GM21367 (cell line): ENCODE data around the gene IL20RA.
A peak's percentile ranks its signal among the peaks of the same experiment; 100 is the strongest.
"Not testable (repeated sequence)": the region's sequence is repeated elsewhere in the genome, so short reads cannot be mapped to it uniquely, and the experiment has no call there.

Experiments
- ATAC-seq: cut with Tn5 transposase; IDR thresholded peaks from one replicate; pipeline ENCODE4 v1.9.1; 2021; ENCODE audit not compliant: unreplicated experiment

The IL20RA gene

DNA sequence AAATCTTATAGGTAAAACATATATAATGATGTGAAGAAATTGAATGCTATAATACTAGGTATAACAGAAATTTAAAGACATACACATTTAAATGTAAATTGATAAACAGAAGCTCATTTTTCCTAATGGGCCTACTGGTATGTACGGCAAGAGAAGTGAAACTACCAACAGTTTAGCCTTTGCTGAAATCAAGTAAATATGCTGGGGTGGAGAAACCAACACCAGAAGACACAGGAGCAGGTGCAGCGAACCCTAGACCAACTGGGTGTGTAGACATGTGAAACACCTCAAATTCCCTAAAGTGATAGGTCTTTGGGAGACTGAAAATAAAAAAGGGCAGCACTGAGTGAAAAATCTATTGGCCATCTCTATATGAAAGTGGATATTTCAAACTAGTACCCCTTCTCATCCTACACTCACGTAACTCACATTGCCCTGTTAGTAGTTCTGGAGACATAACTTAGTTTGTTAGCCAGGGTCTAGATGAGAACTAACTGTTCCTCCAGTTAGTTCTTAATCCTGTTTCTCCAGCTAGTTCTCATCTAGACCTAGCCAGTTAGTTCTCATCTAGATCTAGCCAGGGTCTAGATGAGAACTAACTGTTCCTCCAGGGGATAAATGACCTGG, 69.6 kb downstream of the IL20RA start:
- ATAC-seq, result no peak

DNA sequence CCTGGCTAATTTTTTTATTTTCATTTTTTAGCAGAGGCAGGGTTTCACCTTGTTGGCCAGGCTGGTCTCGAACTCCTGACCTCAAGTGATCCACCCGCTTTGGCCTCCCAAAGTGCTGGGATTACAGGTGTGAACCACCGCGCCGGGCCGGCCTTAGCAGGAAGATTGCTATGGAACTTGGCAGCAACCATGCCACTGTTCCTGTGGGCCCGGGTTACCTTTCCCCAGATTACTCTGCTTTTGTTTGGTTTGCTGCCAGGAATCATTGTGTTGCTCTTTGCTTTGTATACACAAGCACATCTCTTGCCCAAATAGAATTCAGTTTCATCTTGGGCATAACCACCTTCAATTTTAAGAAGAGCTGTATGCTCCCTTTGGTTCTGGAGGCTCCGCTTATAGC, 71.0 kb downstream of the IL20RA start:
- not testable (repeated sequence) for ATAC-seq

GRCh38 chr6:136971609-136972008, 73.2 kb downstream of the IL20RA start:
- no peak for ATAC-seq

DNA sequence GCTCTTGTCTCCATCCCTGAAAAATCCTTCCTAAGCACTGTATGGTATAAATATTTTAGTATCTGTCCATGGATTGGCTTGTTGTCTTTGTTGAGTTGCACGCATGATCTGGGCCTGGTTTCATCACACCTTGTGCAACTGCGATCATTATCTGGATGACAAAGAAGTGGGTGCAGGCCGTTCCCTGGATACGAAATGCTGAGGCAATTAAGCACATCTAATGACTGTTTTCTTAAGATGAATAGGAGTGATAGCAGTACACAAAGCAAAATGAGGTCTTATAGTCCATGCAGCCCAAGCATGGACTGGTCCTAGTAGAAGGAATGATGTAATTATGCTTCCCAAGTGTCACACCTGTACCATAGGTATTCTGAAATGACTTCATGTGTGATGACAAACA, 74.8 kb downstream of the IL20RA start:
- ATAC-seq, result no peak

DNA sequence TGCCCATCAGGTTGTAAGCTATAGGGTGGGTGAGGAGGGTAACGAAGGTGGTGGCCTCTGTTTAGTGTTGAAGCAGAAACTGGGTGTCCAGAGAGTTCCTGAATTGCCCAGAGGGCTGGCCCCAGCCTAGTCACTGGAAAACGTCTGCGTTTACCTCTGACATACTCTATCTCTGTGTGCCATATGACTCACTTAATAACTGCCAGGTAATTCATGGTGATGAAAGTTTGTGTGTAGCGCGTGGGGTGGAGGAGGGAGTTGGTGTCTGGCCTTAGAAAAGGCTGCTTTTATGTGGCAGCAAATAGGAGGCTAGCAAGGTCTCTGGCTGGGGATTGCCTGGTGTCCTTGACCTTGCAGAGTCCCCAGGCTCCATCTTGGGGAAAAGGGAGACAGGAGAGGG, 75.3 kb downstream of the IL20RA start:
- no peak for ATAC-seq

- ATAC-seq, result no peak
These were observed 75.9 kb downstream of the IL20RA start for GRCh38 chr6:136968837-136969236.

GRCh38 chr6:136967876-136968752, 76.7 kb downstream of the IL20RA start:
- peak; percentile 96 for ATAC-seq

GRCh38 chr6:136964398-136964797, 80.4 kb downstream of the IL20RA start:
- no peak for ATAC-seq

GRCh38 chr6:136963259-136963658, 81.5 kb downstream of the IL20RA start:
- no peak for ATAC-seq

DNA sequence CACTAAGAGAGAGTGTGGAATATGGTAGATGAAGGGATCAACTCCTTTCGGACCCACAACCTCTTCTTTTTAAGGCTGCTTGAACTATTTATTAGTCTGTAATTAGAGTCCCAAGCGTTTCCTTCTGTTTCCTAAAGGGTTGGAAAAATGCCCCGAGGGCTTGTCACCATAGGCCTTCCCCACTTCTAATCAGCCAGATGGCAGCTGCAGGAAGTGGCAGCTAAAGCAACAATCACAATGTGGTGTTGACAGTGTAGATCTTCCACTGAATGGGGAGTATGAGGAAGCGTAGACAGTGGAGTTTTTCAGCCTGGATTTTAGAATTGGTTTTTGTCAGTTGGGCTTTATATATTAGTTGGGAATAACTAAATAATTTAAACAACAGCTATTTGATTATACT, 82.1 kb downstream of the IL20RA start:
- ATAC-seq, result no peak

DNA sequence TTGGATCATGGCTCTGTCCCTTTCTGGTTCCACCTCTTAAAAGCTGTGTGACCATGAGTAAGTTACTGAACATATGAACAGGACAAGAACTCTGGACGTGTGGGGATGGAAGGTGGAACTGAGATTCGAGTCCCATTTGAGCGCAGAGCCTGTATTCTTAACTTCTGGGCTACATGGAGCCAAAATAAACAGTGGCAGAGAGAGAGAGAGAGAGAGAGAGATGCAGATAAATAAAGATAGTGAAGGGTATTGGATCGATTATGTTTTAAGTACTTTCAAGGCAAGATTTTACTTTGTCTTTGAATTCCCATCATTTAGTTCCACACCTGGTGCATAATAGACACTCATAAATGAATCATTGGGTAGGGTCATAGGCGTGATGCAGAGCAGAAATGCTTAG, 82.9 kb downstream of the IL20RA start:
- ATAC-seq, result no peak

GRCh38 chr6:136960781-136961180, 84.0 kb downstream of the IL20RA start:
- ATAC-seq, result no peak

GRCh38 chr6:136959935-136960334, 84.8 kb downstream of the IL20RA start:
- not testable (repeated sequence) for ATAC-seq

DNA sequence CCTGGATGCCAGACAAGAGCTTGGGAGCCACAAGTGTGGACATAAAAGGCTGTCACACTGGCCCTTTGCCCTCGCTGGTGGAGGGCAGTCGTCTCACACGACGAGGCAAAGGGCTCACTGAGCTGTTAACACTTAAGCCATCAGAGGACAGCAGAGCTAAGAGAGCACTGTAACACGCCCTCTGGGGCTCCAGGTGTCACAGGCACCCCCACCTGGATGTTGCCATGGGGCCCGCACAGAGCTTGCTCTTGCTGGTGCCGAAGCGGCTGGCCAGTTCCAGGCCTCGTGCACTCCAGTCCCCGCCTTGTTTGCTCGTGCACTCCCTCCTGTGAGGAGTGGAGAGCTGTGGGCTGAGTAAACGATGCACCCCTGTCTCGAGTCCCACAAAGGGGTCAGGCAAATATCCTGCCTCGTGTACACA, 85.3 kb downstream of the IL20RA start:
- ATAC-seq, result no peak

GRCh38 chr6:136958168-136958567, 86.6 kb downstream of the IL20RA start:
- no peak for ATAC-seq

- ATAC-seq, result no peak
These were observed 87.9 kb downstream of the IL20RA start for GRCh38 chr6:136956590-136957544.

DNA sequence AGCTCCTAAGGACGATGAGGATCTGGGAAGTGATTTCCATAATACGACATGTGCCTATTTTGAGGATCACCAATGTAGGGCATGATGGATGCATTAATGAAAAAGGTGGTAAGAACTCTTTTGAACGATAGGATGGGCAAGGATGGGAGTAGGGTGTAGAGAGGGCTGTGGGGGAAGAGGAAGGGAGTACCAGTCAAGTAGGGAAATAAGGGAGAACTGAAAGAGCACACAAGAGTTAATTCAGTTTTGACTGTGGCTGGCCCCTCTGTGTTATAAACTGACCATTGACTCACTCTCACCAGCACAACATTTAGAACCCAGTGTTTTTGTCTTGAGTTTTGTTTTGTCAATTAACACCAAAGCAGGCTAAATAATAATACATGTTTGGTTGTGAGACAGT, 89.6 kb downstream of the IL20RA start:
- no peak for ATAC-seq

DNA sequence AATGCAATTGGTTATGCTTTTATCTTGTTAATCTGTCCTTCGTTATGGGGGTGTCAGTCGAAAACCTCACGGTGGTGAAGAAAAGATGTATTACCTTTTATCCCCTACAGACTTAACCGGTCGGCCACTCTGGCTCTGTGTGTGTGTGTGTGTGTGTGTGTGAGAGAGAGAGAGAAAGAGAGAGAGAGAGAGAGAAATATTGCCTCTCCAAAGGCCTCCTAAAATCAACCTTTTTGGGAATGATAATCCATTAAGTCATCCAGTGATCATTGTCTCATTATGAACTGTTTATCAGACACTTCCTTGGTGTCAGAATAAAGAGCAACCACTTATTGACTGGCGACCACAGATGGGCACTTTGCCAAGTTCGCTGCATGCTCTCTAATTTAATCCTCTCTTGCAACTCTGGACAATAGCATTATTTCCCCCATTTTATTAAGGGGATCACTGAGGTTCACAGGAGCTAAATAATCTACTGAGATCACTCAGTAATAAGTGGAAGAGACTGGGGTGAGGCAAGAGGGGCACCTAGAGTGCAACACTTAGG, 92.0 kb downstream of the IL20RA start:
- ATAC-seq, result no peak

DNA sequence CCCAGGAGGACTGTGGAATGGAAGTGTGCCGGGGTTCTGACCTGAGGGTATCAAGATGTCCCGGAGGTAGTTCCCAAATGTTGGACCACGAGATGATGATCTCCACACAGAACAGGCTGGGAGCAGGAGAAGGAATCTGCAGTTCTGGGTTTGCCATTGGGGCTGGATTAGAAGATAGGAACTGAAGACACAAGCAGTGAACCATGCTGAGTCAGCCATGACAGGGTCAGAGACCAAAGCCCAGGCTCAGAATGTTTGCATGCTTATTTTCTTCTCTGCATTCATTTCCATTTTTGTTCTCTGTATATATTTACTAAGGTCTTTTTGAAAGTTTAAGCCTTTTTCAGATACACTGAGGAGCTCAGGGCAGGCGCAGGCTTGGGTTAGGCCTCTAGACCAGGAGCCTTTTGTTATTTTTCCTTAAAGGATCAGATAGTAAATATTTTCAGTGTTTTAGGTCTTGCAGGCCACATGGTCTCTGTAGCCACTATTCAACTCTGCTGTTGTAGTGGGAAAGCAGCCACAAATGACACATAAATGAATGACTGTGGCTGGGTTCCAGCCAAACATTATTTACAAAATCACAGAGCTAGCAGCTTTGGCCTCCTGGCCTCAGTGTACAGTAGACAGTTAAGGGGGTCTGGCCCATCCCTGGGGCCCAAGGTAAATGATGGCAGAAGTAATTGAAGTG, 94.2 kb downstream of the IL20RA start:
- ATAC-seq, result no peak
